NCI-H2081 (cell line): ENCODE results near the gene RASSF5.
A peak's percentile ranks its signal among the peaks of the same experiment; 100 is the strongest.
"Not testable (repeated sequence)": the region's sequence is repeated elsewhere in the genome, so short reads cannot be mapped to it uniquely, and the experiment has no call there.

ENCODE experiments used
- DNase-seq, 2 experiments: peaks; one replicate each; lab custom pipeline; 2025; lab: John Stamatoyannopoulos, UW

RASSF5 gene

GRCh38 chr1:206569556-206569955 is 62.2 kb downstream of the RASSF5 start:
- no peak for DNase-seq

- DNase-seq, result no peak
These were observed 63.2 kb downstream of the RASSF5 start for GRCh38 chr1:206570529-206570928.

- DNase-seq, result no peak
These were observed 65.5 kb downstream of the RASSF5 start for GRCh38 chr1:206572835-206573234.

DNA sequence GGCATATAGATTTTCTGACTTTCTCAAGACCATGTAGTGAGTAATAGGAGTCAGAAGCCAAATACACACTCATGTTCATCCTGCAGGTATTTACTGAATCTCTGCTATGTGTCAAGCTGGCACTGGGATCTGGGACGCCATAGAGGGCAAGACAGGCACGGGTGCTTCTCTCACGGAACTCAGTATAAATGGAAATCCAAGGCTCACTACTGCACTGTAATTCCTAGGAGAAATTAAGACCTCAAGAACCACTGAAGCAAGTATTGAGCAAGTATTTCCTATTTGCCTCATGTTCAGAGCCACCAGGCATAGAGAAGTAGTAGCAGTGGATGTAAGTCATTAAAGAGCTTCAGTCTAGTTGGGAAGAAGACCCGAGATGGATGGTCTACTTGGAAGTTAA is 66.0 kb downstream of the RASSF5 start:
- DNase-seq, result no peak

DNA sequence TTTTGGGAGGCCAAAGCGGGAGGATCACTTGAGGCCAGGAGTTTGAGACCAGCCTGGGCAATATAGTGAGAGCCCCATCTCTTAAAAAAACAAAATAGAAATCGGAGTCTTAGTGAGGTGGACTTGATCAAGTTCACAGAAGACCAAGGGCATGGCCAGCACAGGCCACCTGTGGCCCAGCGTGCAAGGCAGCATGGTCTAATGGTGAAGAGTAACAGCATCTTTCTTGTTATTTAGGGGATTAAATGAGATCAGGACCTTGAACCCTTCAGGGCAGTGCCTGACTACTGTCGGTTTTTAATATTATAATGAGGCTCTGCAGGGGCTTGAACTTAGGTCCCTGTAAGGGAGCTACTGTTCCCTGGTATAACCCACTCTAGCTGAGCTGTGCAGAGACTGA is 66.4 kb downstream of the RASSF5 start:
- DNase-seq, result no peak

GRCh38 chr1:206575165-206575893 is 68.0 kb downstream of the RASSF5 start:
- DNase-seq, result peak; percentile 25 to 47

DNA sequence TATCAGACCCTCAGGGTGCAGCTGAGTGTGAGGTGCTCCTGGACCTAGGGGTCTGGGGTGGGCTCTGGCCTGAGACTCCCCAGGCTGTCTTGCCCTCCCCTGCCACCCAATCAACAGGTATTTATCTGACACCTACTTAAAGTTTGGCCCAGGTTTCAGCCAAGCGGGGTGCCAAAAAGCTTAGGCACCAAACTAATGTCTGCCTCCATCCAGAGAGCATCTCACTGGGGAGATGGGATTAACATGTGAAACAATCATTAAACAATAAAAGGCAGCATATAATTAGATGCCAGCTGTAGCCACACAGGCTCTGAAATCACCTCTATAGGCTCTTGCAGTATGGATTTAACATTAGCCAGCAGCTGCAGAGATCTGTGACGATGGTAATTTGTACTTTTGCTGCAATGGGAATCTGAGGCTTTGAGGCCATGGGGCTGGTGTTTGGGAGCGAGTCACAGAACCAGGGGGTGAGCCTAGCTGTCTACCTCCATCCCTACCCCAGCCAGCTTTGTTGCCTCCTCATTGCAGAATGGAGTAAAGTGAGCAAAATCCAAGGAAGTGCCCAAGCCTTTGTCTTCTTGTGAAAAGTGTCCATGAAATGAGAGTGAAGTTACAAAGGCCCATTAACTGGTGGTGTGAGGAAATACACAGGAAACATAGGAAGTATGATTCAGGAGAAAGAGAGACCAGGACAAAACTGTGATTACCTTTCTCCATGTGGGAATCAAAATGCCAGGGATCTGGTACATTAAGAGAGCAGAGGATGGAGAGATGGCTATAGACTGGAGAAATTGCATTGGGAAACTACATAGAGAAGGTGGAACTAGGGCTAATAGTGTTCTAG is 68.8 kb downstream of the RASSF5 start:
- peak; percentile 86 to 97 for DNase-seq

GRCh38 chr1:206577626-206578025 is 70.3 kb downstream of the RASSF5 start:
- DNase-seq, result no peak

- DNase-seq, result no peak
These were observed 71.0 kb downstream of the RASSF5 start for GRCh38 chr1:206578068-206578977.

- no peak for DNase-seq
These were observed 71.6 kb downstream of the RASSF5 start for GRCh38 chr1:206578978-206579374.

DNA sequence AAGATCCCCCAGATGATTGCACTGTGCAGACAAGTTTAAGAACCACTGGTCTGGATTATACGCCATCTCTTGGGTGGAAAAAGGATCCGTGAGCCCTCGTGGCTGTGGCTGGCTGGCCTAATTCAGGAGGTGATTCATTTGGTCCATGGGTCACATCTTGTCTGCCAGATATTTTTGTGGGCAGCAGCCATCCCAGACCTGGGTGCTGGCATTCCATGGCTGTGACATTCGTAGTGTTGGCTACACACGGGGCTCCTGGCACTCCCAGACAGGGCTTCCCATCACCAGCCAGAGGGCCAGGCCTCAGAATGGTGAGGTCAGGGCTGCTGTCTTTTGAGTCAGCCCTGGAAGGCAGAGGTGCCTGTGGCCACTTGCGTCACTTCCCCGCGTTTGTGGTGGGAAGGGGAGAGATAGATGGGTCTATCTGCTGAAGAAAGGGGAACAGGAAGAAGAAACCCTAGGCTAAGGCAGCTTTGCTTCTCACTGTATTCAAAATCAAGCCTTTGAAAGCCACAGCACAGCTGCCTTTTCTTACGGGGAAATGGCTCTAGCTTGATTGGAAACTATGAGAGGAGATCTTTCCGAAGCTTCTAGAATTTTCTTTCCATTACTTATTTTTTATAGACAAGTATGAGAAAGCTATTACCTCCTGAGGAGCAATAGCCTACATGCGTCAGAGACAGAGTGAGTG is 72.6 kb downstream of the RASSF5 start:
- no peak for DNase-seq

- no peak for DNase-seq
These were observed 73.2 kb downstream of the RASSF5 start for GRCh38 chr1:206580438-206581113.

- DNase-seq, result not testable (repeated sequence)
These were observed 73.8 kb downstream of the RASSF5 start for GRCh38 chr1:206581114-206581497.

DNA sequence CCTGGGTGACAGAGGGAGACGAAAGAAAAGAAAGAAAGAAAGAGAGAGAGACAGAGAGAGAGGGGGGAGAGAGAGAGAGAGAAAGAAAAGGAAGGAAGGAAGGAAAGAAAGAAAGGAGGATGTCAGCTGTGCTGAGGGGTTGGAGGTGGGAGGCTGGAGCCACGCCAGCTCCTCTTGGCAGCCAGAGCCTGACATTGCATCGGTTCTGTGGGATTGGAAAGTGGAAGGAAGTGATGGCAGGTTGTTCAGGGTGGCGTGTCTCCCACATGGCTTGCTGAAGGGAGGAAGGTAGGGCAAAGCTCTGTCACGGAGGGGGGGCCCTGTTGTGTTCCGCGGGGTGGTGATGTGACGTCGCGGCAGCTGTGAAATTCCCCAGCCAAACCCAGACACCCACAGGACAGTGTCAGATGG is 74.2 kb downstream of the RASSF5 start:
- DNase-seq, result peak in 1 of 2 experiments; percentile 20

GRCh38 chr1:206582537-206582936 is 75.2 kb downstream of the RASSF5 start:
- no peak for DNase-seq

GRCh38 chr1:206582971-206583706 is 75.8 kb downstream of the RASSF5 start:
- no peak for DNase-seq

GRCh38 chr1:206583707-206584648 is 76.6 kb downstream of the RASSF5 start:
- DNase-seq, result peak; percentile 56 to 61

DNA sequence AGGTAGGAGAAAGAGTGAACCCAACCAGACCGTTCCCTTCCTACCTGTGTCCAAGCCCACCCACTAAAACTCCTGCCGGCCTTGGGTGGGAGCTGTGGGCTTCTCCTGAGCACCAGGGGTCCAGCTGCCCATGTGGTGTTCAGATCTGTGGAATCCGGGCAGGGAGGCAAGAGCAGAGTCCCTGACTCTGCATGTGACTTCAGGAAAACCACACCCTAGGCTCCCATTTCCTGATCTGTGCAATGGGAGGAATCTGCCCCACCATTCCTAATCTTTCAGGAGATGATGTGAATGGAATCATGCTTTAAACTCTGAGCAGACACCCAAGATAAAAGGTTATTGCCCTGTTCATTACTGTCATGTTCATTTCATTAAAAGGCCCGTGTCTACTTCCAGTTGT is 77.4 kb downstream of the RASSF5 start:
- no peak for DNase-seq
